ENCODE measurements around the gene TRIM32.
"Not testable (repeated sequence)": the region's sequence is repeated elsewhere in the genome, so short reads cannot be mapped to it uniquely, and the experiment has no call there.

Gene TRIM32

GRCh38 chr9:116674210-116674980 is 12.7 kb upstream of the TRIM32 start:
- no peak for DNase-seq

- no peak for DNase-seq
These were observed 3.6 kb upstream of the TRIM32 start for GRCh38 chr9:116683535-116683934.

GRCh38 chr9:116685166-116685565 is 1.9 kb upstream of the TRIM32 start:
- no peak for DNase-seq

- DNase-seq = no peak
These were observed 970 bp upstream of the TRIM32 start for GRCh38 chr9:116686135-116686534.

GRCh38 chr9:116686693-116687073 is 422 bp upstream of the TRIM32 start:
- DNase-seq = no peak

GRCh38 chr9:116687754-116688135 is 640 bp downstream of the TRIM32 start:
- DNase-seq = no peak

- DNase-seq = no peak
These were observed 1.8 kb downstream of the TRIM32 start for GRCh38 chr9:116688806-116689485.

- no peak for DNase-seq
These were observed 2.5 kb downstream of the TRIM32 start for GRCh38 chr9:116689486-116690032.

- DNase-seq = not testable (repeated sequence)
These were observed 3.7 kb downstream of the TRIM32 start for GRCh38 chr9:116690805-116691204.

- no peak for DNase-seq
These were observed 4.5 kb downstream of the TRIM32 start for GRCh38 chr9:116691607-116692006.

GRCh38 chr9:116692616-116693015 is 5.5 kb downstream of the TRIM32 start:
- no peak for DNase-seq

GRCh38 chr9:116693233-116693731 is 6.2 kb downstream of the TRIM32 start:
- no peak for DNase-seq

GRCh38 chr9:116694785-116695291 is 7.7 kb downstream of the TRIM32 start:
- no peak for DNase-seq

GRCh38 chr9:116695438-116695837 is 8.3 kb downstream of the TRIM32 start:
- DNase-seq = no peak

- no peak for DNase-seq
These were observed 10.3 kb downstream of the TRIM32 start for GRCh38 chr9:116697362-116697761.

GRCh38 chr9:116697887-116698286 is 10.8 kb downstream of the TRIM32 start:
- no peak for DNase-seq

GRCh38 chr9:116700279-116700678 is 13.2 kb downstream of the TRIM32 start:
- no peak for DNase-seq

GRCh38 chr9:116700882-116701865 is 14.1 kb downstream of the TRIM32 start:
- DNase-seq = peak in 1 of 14 donors; percentile 15

GRCh38 chr9:116701940-116702642 is 15.0 kb downstream of the TRIM32 start:
- DNase-seq = no peak

GRCh38 chr9:116703634-116704033 is 16.5 kb downstream of the TRIM32 start:
- no peak for DNase-seq

GRCh38 chr9:116704470-116704869 is 17.4 kb downstream of the TRIM32 start:
- DNase-seq = no peak

GRCh38 chr9:116705531-116705930 is 18.4 kb downstream of the TRIM32 start:
- no peak for DNase-seq
